ENCODE results near the gene ILDR1.
A peak's percentile ranks its signal among the peaks of the same experiment; 100 is the strongest.
"Not testable (repeated sequence)": the region's sequence is repeated elsewhere in the genome, so short reads cannot be mapped to it uniquely, and the experiment has no call there.

ILDR1 gene

DNA sequence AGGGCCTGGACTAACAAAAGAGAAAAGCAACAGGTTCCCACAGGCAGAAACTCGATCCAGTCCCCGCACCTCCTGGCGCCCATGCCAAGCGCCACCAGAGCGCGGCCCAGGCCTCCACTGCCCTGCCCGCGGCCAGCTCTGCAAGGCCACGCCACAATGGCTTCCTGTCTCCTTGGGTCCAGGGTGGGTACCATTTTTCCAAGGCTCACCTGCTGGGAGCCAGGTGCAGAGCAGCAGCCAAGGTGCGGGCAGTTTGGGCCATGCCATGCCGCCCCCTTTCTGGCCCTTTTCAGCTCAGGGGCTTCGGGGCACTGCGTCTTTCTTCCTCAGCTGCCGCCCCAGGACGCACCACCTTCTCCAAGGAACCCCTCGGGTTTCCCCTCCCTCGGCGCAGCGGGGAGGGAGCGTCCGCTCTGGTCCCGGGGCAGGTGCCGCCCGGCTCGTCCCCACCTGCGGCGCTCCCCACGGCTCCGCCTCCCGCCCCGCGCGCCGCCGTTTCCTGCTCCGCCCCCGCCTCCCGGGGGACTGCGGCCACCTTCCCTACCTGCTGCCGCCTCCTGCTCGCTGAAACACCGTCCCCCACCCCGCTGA lies at the start of gene ILDR1:
ILDR1 (minus strand) TSS at position 437 of the 591 bp plus-strand sequence; CDS start at position 267, 170 bp downstream.
- no peak for DNase-seq (ENCODE audit: low read depth)

DNA sequence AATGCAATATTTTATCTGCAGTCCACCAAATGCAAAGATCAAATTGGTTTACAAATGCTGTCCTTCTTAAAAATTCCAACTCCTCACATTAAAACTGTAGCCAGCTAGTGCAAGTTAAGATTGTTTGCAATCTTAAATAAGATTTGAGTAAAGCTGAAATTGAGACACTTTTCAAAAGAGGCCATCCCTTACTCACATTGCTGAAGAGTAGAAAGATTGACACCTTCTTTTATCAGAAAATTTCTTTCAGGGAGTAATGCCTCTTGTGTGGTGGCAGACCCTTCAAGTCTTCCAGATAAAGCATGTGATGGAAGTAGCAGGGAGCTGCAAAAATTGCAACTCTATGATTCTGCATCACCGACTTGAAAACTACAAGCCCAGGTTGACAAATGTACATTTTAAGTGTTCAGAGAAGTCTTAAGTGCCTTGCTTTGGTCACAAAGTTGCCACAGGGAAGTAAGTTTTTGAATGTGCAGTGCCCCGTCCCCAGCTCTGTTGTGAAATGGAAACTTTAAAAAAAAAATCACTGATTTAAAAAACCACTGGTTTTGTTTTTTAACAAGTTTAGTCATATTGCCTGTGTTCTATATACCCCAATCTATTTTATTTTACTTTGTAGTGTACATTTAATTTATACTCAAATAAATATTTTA lies 45.7 kb upstream of the ILDR1 start:
- no peak for DNase-seq (ENCODE audit: low read depth)

DNA sequence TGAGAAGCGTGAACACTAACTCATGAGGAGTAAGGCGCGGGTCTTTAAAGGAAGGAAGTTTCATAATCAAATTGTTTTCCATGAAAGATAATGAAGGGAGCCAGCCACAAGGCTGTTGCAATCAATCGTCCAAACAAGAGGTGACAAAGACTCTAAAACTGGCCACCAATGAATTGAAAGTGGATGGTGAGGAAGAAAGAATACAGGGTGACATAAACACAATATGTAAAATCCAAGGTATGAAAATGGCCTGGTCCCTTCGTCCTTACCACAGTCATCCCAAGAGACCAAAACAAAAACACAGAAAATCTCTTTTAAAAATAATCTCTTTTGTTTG lies 45.1 kb upstream of the ILDR1 start:
- no peak for DNase-seq (ENCODE audit: low read depth)

DNA sequence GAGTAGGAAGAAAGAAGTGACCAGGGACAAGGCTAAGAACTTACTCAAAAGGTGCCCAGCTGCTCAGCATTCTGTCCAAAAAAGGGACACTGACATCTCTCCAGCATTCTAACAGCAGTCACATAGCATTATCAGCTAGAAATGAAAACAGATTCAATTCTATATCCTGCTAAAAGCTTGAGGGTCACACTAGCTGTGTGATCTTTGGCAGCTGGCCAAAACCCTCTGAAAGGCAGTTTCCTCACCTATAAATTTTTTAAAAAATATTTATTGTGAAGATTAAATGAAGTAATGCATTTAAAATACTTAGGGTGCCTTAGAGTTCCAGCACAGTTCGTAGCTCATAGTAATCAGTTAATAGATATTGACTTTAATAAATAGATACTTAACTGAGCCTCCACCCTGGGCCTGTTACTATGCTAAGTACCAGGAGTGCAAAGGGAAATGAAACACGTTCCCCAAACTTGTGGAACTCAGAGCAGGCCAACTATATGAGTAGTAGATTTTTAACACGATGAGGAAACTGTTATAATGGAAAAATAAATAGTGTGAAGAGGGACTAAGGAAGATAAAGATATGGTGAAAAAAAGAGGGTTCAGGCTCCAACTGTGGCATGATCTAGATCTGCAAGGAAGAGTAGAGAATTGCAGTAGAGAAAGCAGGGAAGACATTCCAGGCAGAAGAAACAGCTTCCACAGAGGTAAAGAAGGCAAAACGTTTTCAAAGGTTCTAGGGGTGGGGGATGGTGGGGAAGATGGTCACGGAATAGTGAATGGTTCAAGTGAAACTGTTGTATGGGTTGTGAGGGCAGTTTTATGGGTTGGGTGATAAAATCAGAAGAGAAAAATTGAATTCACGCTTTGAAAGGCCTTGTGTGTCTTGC lies 44.5 kb upstream of the ILDR1 start:
- DNase-seq (ENCODE audit: low read depth) = no peak

DNA sequence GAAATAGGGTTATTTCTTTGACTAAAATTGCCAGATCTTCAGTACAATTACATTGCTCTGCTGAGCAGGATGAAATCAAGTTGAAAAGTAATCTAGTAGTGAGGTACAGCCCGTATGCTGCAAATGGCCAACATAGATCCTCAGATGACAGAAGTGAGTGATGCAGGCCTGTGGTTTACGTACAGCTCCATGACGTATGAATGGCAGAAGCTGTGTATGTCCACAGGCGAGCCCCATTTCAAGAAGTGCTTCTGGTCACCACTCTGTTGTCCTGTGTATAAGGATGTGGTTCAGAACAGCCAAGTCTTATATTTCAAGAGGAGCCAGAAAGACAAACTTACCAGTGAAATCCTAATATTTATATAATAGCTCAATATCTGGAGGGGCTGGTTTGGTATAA lies 42.3 kb upstream of the ILDR1 start:
- DNase-seq (ENCODE audit: low read depth) = no peak

DNA sequence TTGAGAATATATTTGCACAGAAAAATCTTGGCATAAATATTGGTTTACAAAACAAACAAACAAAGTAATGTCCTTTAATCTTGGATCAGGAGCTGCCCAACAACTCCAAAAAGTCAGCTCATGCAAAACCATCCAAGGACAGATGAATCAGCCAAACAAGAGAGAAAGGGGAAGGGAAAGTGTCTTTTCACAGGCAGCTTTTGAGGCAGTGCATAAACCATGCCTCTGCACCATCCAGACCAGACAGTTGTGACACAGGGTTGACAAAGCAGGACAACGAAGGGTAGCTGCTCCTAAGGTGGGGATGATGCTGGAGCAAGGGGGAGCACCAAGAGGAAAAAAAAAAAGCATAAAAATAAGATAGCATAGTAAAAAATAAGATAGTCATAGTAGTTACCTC lies 41.9 kb upstream of the ILDR1 start:
- no peak for DNase-seq (ENCODE audit: low read depth)

DNA sequence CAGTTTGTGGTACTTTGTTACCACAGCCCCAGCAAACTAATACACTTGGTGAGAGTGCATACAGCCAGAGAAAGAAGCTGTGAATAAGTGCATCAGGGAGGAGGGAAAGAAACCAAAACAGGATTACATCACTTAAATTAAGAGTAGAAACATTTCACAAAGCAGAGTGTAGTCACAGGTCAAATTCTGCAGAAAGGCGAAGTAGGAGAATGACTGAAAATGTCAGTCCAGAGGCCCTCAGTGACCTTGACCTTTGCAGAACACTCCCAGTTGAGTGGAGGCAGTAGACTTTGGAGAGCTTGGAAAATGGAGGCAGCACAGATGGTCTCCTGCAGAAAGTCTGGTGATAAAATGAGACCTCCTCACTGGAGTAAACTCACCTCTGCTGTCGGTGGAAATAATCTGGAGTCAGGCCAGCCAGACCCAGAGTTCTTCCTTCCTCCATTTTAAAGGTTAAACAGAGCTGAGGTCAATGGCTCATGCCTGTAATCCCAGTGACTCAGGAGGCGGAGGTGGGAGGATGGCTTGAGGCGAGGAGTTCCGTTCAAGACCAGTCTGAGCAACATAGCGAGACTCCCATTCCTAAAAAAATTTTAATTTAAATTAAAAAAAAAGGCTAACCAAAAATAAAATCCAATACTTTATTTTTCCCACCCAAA lies 38.1 kb upstream of the ILDR1 start:
- peak; percentile 46 for DNase-seq (ENCODE audit: low read depth)

DNA sequence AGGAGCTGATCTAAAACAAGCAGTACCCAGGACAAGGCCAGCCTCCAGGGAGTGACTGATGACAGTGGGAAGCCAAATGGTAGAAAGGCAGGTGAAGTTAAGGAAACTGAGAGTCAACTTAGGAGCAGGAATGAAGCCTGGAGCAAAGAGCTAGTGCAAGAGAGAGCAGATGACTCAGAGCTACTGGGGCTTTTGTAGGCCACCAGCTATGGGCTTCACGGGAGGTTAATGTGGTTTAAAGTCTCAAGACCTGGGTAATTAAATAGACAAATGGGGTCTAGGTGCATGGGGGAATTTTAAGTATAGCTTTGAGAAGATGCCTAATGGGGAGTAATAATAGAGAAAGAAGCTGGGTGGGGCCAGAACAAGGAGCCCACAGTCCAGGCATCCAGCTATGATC lies 36.2 kb upstream of the ILDR1 start:
- no peak for DNase-seq (ENCODE audit: low read depth)

DNA sequence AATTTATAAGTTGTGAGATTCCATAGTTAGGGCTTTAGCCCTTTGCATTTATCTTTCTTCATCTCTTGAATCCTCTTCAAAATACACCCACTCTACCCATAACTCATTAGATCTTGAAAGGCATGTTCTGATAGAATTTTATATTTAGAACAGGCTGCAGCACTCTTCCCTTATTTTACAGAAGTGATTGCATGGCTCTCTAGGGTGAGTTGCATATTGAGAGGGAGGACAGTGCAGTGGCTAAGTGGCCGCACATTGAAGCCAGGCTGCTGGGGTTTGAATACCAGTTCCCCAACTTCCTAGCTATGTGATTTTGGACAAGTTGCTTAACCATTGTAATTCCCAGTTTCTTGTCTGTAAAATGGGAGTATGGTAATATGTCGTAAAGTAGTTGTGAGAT lies 35.6 kb upstream of the ILDR1 start:
- no peak for DNase-seq (ENCODE audit: low read depth)

DNA sequence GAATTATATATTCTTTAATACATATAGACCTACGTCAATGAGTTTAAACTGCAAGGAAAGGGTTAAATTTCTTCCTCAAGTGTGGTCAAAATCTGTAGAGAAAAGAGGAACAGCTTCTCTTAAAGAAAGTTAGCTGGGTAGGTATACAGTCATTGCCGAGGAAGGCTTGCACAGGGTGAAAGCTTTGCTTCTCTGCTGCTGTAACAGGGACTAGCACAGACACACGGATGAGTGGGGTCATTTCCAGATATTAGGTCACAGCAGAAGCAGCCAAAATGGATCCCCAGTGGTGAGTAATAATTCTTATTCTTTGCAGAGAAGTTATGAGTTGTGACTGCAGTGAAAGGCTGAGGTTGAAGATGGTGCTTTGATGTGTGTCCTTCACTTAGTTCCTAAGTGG lies 33.2 kb upstream of the ILDR1 start, which contains the start of gene CD86:
CD86 (plus strand) TSS at position 148 of the 400 bp plus-strand sequence; CDS start at position 276, 128 bp downstream.
- no peak for DNase-seq (ENCODE audit: low read depth)

DNA sequence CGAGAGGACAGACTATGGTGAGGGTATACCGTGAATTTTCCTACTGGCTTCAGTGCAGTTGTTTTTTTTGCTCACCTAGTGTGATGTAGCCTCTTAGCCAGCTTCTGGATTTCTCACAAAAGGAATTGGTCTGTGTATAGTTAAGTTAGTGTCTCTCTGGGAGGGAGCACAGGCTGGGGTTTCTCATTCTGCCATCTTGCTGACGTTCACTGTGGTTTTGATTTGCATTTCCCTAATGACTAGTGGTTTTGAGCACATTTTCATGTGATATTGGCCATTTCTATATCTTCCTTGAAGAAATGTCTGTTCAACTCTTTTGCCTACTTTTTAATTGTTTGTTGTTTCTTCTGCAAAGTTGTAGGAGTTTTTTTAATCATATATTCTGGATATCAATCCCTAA lies 30.9 kb upstream of the ILDR1 start:
- DNase-seq (ENCODE audit: low read depth) = no peak

DNA sequence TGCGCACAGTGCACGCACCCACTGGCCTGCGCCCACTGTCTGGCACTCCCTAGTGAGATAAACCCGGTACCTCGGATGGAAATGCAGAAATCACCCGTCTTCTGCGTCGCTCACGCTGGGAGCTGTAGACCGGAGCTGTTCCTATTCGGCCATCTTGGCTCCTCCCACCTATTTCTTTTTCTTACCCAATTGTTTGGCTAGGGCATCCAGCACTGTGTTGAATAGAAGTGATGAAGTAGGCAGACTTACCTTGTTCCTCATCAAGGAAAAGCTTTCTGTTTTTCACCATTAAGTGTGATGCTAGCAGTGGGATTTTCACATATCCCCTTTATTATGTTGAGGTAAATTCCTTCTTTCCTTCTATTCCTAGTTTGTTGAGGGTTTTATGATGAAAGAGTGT lies 25.7 kb upstream of the ILDR1 start:
- DNase-seq (ENCODE audit: low read depth) = not testable (repeated sequence)

DNA sequence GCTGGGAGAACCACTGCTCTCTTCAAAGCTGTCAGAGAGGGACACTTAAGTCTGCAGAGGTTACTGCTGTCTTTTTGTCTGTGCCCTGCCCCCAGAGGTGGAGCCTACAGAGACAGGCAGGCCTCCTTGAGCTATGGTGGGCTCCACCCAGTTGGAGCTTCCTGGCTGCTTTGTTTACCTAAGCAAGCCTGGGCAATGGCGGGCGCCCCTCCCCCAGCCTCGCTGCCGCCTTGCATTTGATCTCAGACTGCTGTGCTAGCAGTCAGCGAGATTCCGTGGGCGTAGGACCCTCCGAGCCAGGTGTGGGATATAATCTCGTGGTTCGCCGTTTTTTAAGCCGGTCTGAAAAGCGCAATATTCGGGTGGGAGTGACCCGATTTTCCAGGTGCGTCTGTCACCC lies 25.2 kb upstream of the ILDR1 start:
- DNase-seq (ENCODE audit: low read depth) = not testable (repeated sequence)

DNA sequence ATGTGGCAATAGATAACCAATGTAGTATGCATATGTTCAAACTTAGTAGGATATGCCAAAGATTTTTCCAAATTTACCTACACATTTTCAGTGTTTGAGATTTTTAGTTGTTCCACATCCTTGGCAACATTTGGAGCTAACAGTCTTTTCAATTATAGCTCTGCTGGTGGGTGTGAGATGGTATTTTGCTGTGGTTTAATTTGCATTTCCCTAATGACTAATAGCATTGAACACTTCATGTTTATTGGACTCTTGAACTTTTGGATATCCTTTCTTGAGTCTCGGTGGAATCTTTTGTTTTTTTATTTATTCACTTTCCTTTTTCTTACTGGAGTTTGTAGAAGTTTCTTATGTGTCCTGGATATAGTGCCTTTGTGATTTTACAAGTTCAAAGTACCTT lies 11.0 kb upstream of the ILDR1 start:
- DNase-seq (ENCODE audit: low read depth) = no peak

DNA sequence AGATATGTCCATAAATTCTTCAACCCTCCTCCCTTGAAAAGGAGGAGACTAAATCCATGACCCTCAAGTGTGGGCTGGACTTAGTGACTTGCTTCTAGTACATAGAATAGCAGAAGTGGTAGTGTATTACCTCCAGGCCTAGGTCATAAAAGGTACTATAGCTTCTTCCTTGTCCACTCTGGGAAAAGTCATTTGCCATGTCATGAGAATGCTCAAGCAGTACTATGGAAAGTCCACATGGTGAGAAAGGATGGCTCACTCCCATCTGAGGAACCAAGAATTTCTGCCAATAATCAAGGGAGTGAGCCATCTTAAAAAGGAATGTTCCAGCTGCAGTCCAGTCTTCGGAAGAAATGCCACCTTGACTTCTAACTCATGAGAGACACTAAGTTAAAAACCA lies 10.5 kb upstream of the ILDR1 start:
- no peak for DNase-seq (ENCODE audit: low read depth)

DNA sequence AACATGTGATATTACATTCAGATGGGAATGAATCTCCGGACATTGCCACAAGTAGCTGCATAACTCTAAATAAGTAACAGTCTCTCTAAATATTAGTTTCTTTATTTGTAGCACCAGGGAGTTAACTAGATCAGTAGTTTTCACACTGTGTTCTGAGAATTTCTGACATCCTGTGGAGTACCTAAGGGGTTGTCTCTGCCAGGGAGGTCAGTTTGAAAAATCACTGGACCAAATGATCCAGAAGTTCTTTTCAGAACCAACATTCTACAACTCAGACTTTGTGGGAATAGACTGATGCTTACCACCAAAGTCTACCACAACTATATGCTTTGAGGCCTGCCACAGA lies 9.0 kb upstream of the ILDR1 start:
- no peak for DNase-seq (ENCODE audit: low read depth)

DNA sequence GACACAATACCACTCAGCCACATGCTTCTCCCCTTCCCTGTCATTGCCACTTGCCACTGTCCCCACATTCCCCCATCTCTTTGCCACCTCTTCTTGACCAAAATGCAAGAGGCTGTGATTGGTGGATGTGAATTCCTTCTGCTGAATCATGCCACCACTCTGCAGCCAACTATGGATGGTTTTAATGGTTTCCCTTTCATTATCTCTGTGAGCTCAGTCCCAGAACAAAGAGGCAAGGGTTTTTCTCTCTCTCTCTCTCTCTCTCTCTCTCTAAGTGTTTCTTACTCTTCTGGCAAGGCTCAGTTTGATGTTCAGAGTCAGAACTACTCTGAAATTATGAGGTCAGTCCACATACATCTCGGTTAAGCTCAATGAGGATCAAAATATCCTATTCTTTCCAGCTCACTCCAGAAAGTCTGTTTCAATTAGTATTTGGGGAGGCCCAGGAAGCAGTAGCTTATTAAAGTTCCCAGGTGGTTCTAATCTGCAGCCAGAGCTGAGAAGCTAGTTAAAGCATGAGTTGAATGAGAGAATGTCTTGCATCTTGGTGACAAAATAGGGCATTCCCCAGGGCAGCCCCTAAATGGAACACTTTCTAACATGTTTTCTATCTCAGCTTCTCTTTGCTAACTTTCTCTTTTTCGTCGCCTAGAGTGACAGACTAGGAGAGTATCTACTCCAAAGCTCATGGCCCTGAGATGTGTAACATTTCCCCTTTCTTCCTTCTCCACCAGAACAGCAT lies 8.5 kb upstream of the ILDR1 start:
- DNase-seq (ENCODE audit: low read depth) = peak; percentile 51

DNA sequence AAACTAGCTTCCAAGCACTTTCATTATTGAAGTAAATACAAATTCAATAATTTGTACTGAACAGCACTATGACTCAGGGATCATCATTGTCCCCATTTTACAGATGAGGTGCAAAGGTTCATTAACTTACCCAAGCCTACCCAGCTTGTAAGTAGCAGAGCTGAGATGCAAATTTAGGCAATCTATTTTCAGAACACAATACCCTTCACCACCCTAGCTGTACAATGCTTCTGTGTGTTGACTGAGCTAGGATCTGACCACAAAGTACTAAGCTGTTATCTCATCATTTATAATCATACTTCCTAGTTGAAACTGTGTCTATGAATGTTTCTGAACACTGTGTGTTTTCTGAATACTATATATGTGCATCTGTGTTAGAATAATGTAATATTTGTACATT lies 3.2 kb upstream of the ILDR1 start:
- DNase-seq (ENCODE audit: low read depth) = no peak

DNA sequence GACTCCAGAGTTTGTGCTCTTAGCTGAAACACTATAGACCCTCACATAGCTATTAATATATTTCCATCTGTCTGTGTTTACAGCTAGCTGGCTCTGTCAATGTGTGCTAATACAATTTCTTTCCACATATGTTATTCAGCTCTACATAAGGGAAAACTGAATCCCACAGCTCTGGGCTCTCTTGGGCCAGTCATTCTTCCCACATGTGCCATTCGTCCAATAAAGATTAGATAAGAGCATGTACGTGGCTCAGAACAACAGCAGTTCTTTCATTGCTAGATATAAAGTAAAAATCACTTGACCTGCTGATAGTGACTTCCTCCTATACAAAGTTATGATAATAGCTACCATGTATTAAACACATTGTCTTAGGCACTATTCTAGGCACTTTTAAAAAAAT lies 2.8 kb upstream of the ILDR1 start:
- peak; percentile 56 for DNase-seq (ENCODE audit: low read depth)

DNA sequence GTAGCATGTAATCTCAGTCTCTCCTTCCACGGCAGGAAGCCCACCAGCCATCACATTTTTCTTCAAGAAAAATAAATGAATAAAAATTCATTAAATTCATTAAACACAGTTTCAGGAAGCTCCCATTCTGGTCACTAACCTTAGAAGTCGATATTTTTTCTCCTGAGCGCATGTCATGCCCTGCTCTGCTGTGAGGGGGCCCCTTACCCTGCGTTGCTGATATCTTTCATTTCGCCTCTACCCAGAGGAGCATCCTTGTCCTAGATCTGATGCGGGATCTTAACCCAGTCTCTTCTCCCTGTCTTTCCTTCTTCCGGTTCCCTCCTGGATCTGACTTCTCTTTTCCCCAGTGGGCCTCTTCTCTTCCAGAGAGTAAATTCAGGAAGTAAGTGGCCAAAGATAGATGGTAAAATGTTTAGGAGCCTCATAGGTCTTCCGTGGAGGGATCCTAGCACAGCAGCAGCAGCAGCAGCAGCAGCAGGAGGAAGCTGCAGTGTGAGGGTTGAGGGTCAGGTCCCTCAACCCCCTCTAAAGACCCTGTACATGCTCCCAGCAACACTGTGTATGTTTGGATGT lies 1.4 kb upstream of the ILDR1 start:
- no peak for DNase-seq (ENCODE audit: low read depth)

DNA sequence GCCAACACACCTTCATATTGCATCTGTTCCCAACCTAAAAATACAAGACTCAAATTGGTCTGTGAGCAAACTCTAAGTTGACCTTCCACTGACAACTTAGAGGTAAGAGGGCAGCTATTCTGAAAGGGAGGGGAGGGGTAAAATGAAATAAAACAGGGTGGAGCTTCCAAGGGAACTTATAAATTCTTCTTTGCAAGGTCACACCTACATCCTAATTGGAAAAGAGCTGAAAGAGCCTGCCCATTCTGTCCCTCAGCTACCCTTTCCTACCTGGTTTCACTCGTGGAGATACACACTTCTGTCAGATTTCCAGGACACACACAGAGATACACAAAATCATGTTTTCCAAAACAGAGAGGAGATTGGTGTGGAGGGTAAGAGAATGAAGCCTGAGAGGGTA lies 1.0 kb downstream of the ILDR1 start:
- no peak for DNase-seq (ENCODE audit: low read depth)

DNA sequence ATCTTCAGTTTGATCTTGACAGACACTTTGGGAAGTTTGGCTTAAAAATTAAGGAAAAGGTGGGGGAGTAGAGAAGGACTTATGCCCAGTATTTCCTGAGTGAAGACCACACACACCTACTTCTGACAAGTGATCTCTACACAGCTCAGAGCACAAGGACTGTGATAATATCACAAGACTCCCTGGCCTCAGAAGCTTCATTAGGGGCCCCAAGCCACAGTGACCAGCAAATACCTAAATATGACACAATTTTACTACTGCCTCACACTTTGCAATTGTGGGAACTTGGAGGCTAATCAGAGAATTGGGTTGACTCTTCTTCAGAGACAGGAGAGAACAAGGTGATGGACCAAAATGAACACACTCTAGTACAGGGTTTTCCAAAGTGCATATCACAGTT lies 2.6 kb downstream of the ILDR1 start:
- no peak for DNase-seq (ENCODE audit: low read depth)
